SU-DHL-6 (cell line): Measurements from ENCODE around the gene HCST.

ENCODE experiments used
- H2AFZ ChIP-seq: fragments of 200-600 bp; sonication (generic); 2 replicates; pipeline ENCODE4 v1.6.1; 2014; ENCODE audit warnings: low read depth, mild to moderate bottlenecking, moderate library complexity, mixed read lengths, antibody characterized with exemption, low read length; ENCODE audit not compliant: severe bottlenecking
- H3F3A ChIP-seq: fragments of 200-600 bp; shearing (Covaris generic); 2 replicates; pipeline ENCODE4 v1.6.0; 2016; ENCODE audit warnings: antibody characterized with exemption, mild to moderate bottlenecking; ENCODE audit not compliant: insufficient read depth
- H3K27ac ChIP-seq: fragments of 200-600 bp; sonication (generic); 2 replicates; pipeline ENCODE4 v1.5.1; 2016; ENCODE audit warnings: low read depth, mild to moderate bottlenecking, low read length, moderate library complexity, mixed read lengths
- H3K27me3 ChIP-seq: fragments of 200-600 bp; sonication (generic), shearing (Covaris generic); 2 replicates; pipeline ENCODE4 v1.6.0; 2014; ENCODE audit warnings: mild to moderate bottlenecking, low read length
- H3K36me3 ChIP-seq: fragments of 200-600 bp; sonication (generic); 2 replicates; pipeline ENCODE4 v1.6.1; 2014; ENCODE audit warnings: mild to moderate bottlenecking, low read length, mixed read lengths
- H3K4me2 ChIP-seq: fragments of 300-600, 200-600 bp; shearing (Covaris generic), sonication (generic); 2 replicates; pipeline ENCODE4 v1.6.0; 2014; ENCODE audit warnings: low read length, low read depth, mild to moderate bottlenecking; ENCODE audit not compliant: poor library complexity, severe bottlenecking
- H3K4me3 ChIP-seq: fragments of 200-600 bp; sonication (generic); 2 replicates; pipeline ENCODE4 v1.5.1; 2014; ENCODE audit warnings: antibody characterized with exemption, low read length, mild to moderate bottlenecking, mixed read lengths; ENCODE audit not compliant: insufficient read depth, poor library complexity, severe bottlenecking
- H3K79me2 ChIP-seq: fragments of 200-600 bp; sonication (generic); 2 replicates; pipeline ENCODE4 v1.6.1; 2014; ENCODE audit warnings: mild to moderate bottlenecking, low read length, moderate library complexity; ENCODE audit not compliant: insufficient read depth
- H3K9ac ChIP-seq: fragments of 200-600 bp; sonication (generic); 2 replicates; pipeline ENCODE4 v1.7.0; 2014; ENCODE audit warnings: mild to moderate bottlenecking, low read length
- H3K9me2 ChIP-seq: fragments of 200-600 bp; sonication (generic); replicated peaks from 2 replicates; pipeline ENCODE4 v1.6.1; 2014; ENCODE audit warnings: low read length; ENCODE audit not compliant: insufficient read depth
- H3K9me3 ChIP-seq: fragments of 200-600 bp; sonication (generic); 2 replicates; pipeline ENCODE4 v1.6.1; 2014; ENCODE audit warnings: low read length, mixed read lengths; ENCODE audit not compliant: insufficient read depth
- H4K20me1 ChIP-seq: fragments of 200-600 bp; sonication (generic); 2 replicates; pipeline ENCODE4 v1.6.1; 2014; ENCODE audit warnings: low read depth, mild to moderate bottlenecking, antibody characterized with exemption, low read length, moderate library complexity, mixed read lengths
- EZH2phosphoT487 ChIP-seq: fragments of 200-600 bp; sonication (generic), shearing (Covaris generic); conservative IDR thresholded peaks from 2 replicates; pipeline ENCODE4 v1.6.1; 2018; ENCODE audit warnings: mild to moderate bottlenecking, antibody characterized with exemption, low read length, moderate library complexity, mixed read lengths
- TF ChIP-seq, protein P1 (sequence below): fragments of 200-600 bp; sonication (generic); IDR thresholded peaks from one replicate; pipeline ENCODE4 v1.5.1; 2017; ENCODE audit warnings: antibody characterized with exemption, mild to moderate bottlenecking, low read length, moderate library complexity; ENCODE audit not compliant: insufficient read depth, poor library complexity, severe bottlenecking

HCST gene

DNA sequence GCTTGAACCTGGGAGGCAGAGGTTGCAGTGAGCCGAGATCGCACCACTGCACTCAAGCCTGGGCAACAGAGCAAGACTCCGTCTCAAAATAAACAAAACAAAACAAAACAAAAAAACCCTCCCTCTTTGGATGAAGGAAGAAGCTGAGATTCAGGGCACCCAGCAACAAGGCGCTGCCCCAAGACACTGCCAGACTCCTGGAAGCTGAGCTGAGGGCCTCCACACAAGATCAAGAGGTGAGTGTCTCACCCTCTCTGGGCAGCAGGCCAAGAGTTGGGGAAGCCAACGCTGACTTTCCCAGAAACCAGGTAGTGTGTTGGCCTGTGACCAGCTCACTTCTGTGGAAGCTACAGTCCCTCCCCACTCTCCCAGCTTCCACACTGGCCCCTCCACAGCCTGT is 9.5 kb downstream of the HCST start:
- H3K4me3 ChIP-seq: no peak overlapping the region
- H3K27me3 ChIP-seq: no peaks in the 10 kb centered on the region
- H3K4me2 ChIP-seq: no peak overlapping the region
- H3K9me2 ChIP-seq: no peaks in the 10 kb centered on the region
- H3K79me2 ChIP-seq: no peaks in the 10 kb centered on the region
- H3K27ac ChIP-seq: no peak overlapping the region
- TF ChIP-seq, protein P1, sequence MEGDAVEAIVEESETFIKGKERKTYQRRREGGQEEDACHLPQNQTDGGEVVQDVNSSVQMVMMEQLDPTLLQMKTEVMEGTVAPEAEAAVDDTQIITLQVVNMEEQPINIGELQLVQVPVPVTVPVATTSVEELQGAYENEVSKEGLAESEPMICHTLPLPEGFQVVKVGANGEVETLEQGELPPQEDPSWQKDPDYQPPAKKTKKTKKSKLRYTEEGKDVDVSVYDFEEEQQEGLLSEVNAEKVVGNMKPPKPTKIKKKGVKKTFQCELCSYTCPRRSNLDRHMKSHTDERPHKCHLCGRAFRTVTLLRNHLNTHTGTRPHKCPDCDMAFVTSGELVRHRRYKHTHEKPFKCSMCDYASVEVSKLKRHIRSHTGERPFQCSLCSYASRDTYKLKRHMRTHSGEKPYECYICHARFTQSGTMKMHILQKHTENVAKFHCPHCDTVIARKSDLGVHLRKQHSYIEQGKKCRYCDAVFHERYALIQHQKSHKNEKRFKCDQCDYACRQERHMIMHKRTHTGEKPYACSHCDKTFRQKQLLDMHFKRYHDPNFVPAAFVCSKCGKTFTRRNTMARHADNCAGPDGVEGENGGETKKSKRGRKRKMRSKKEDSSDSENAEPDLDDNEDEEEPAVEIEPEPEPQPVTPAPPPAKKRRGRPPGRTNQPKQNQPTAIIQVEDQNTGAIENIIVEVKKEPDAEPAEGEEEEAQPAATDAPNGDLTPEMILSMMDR: no peak
- no peak for TF ChIP-seq EZH2phosphoT487
- no peaks in the 10 kb centered on the region for H3K9me3 ChIP-seq
- H3F3A ChIP-seq: peaks cover 4% of the 10 kb centered on the region
- H4K20me1 ChIP-seq: no peaks in the 10 kb centered on the region
- H2AFZ ChIP-seq: no peak overlapping the region
- H3K36me3 ChIP-seq: no peaks in the 10 kb centered on the region
- no peak overlapping the region for H3K9ac ChIP-seq

DNA sequence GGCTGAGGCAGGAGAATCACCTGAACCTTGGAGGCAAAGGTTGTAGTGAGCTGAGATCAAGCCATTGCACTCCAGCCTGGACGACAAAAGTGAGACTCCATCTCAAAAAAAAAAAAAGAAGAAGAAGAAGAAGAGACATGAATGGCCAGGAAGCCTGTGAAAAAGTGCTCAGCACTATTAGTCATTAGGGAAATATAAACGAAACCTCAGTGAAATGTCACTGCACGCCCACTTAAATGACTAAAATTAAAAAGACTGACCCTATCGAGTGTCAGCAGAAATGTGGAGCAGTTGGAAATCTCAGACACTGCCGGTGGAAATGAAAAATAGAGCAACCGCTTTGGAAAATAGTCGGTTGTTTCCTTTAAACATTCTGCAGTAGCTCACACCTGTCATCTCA is 11.3 kb downstream of the HCST start:
- Histone ChIP-seq H3K9me2 (no peaks in the 10 kb centered on the region), H3K36me3 (no peaks in the 10 kb centered on the region), H4K20me1 (no peaks in the 10 kb centered on the region), H3K9me3 (no peaks in the 10 kb centered on the region), H2AFZ (no peak overlapping the region), H3K79me2 (no peaks in the 10 kb centered on the region), H3K4me3 (no peak overlapping the region), H3K27ac (no peak overlapping the region), H3K27me3 (no peaks in the 10 kb centered on the region), H3F3A (peaks cover 4% of the 10 kb centered on the region), H3K4me2 (no peak overlapping the region), H3K9ac (no peak overlapping the region)
- TF ChIP-seq, protein P1: no peak
- TF ChIP-seq EZH2phosphoT487: no peak

DNA sequence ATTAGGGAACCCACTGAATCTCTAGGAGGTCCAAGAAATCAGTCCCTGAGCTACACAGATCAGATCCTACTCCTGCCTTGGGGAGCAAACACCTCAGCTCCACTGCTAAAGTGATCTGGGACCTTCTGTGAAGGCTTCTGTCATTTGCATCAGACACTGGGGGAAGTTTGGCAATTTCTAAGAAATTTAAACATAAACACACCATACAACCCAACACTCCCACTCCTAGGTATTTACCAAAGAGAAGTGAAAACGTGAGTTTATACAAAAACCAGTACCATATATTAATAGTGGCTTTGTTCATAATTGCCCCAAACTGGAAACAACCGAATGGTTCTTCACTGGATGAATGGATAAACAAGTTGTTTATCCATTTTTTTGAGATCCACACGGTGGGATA is 13.1 kb downstream of the HCST start:
- H3K79me2 ChIP-seq: no peaks in the 10 kb centered on the region
- H2AFZ ChIP-seq: no peak overlapping the region
- no peak overlapping the region for H3K4me3 ChIP-seq
- no peaks in the 10 kb centered on the region for H3K27me3 ChIP-seq
- no peaks in the 10 kb centered on the region for H3K36me3 ChIP-seq
- no peak overlapping the region for H3K4me2 ChIP-seq
- no peaks in the 10 kb centered on the region for H3K9me3 ChIP-seq
- H3K9ac ChIP-seq: no peak overlapping the region
- no peaks in the 10 kb centered on the region for H4K20me1 ChIP-seq
- TF ChIP-seq, protein P1: no peak
- no peak for TF ChIP-seq EZH2phosphoT487
- no peak overlapping the region for H3K27ac ChIP-seq
- H3F3A ChIP-seq: no peaks in the 10 kb centered on the region
- H3K9me2 ChIP-seq: no peaks in the 10 kb centered on the region
